Astrocyte (in vitro differentiated cells and primary cell): ENCODE results near the gene SH3RF2.

Experiments used
- EZH2 ChIP-seq: IDR thresholded peaks from 2 replicates; pipeline ENCODE4 v1.6.1; 2012; ENCODE audit warnings: mild to moderate bottlenecking, low read length, inconsistent platforms; ENCODE audit not compliant: insufficient read depth
- TF ChIP-seq, protein P1 (sequence below): IDR thresholded peaks from 2 replicates; pipeline ENCODE4 v1.5.1; 2011; ENCODE audit warnings: low read depth, mild to moderate bottlenecking, inconsistent platforms, low read length, moderate library complexity; ENCODE audit not compliant: insufficient read depth

DNA sequence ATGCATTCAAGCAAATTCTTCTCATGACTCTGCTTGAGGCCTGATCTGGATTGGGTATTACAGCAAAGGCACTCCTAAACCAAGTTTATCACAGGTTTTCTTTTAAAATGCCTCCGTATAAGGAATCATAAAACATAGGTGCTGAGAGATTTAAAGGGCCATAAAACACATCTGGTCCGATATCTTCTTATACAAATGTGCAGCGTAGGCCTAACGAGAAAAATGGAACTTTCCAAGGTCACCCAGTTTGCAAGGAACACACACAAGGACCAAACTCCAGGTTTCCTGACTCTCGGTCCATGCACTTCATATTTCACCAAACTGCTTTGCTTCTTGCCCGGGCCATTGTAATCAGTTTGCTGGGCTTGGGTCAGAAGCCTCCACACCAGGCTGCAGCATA, 22.1 kb downstream of the SH3RF2 start:
- TF ChIP-seq, protein P1, sequence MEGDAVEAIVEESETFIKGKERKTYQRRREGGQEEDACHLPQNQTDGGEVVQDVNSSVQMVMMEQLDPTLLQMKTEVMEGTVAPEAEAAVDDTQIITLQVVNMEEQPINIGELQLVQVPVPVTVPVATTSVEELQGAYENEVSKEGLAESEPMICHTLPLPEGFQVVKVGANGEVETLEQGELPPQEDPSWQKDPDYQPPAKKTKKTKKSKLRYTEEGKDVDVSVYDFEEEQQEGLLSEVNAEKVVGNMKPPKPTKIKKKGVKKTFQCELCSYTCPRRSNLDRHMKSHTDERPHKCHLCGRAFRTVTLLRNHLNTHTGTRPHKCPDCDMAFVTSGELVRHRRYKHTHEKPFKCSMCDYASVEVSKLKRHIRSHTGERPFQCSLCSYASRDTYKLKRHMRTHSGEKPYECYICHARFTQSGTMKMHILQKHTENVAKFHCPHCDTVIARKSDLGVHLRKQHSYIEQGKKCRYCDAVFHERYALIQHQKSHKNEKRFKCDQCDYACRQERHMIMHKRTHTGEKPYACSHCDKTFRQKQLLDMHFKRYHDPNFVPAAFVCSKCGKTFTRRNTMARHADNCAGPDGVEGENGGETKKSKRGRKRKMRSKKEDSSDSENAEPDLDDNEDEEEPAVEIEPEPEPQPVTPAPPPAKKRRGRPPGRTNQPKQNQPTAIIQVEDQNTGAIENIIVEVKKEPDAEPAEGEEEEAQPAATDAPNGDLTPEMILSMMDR = no peak
- TF ChIP-seq EZH2 = no peak
